Left ventricle myocardium inferior (tissue), 1 donor: ENCODE results near the gene TCERG1L. TPM values are rescaled to one million over a fixed set of nuclear protein-coding genes. Genes with fewer than 3 reads are reported as not detected.

Experiments used
- DNase-seq: peaks from one replicate; pipeline ENCODE4 v3.0.0-alpha.2; 2020
- H3K27ac ChIP-seq: fragments of 200-600 bp; replicated peaks from 2 replicates; pipeline ENCODE4 v1.8.0; 2021
- H3K27me3 ChIP-seq: fragments of 200-600 bp; 2 replicates; pipeline ENCODE4 v1.8.0; 2021; ENCODE audit warnings: low read depth
- H3K36me3 ChIP-seq: fragments of 200-600 bp; 2 replicates; pipeline ENCODE4 v1.8.0; 2021
- H3K4me1 ChIP-seq: fragments of 200-600 bp; 2 replicates; pipeline ENCODE4 v1.8.0; 2021
- H3K4me3 ChIP-seq: fragments of 200-600 bp; 2 replicates; pipeline ENCODE4 v1.8.0; 2021; ENCODE audit warnings: mild to moderate bottlenecking, moderate library complexity
- H3K9me3 ChIP-seq: fragments of 200-600 bp; replicated peaks from 2 replicates; pipeline ENCODE4 v1.8.0; 2021
- CTCF ChIP-seq: fragments of 200-600 bp; IDR thresholded peaks from 2 replicates; pipeline ENCODE4 v1.8.0; 2021; ENCODE audit warnings: antibody characterized with exemption, mild to moderate bottlenecking, borderline replicate concordance
- intact Hi-C: fragments of 100-400 bp; cut with micrococcal nuclease; formaldehyde crosslinking; loops from one replicate; pipeline ENCODE4 v1.11.0; 2022
- total RNA-seq: library from RNA; stranded (reverse); fragmentation: NEBNext Ultra II Directional; extraction: Animal tissue kit (Norgen Biotek cat#: 25700); gene quantifications from one replicate; pipeline ENCODE4 v1.2.1, GENCODE V29; 2021
- donor health status: DM: no; HTN: yes; CAD: no; lungs with severe emphysema.

TCERG1L gene
- total RNA-seq, 1 donor from 2014 or later = not detected

- no peaks in the 10 kb centered on the region for H3K4me1 ChIP-seq
- no peak for TF ChIP-seq CTCF
- intact Hi-C loops = no loop called here
- H3K4me3 ChIP-seq = no peak overlapping the region
- H3K36me3 ChIP-seq = no peaks in the 10 kb centered on the region
- no peak for DNase-seq
- H3K27me3 ChIP-seq = peaks cover 65% of the 10 kb centered on the region
- H3K9me3 ChIP-seq = peaks cover 15% of the 10 kb centered on the region
- H3K27ac ChIP-seq = no peak overlapping the region
These were observed 248.8 kb downstream of the TCERG1L start for GRCh38 chr10:131062621-131063260.

GRCh38 chr10:131061216-131061615, 250.3 kb downstream of the TCERG1L start:
- Histone ChIP-seq H3K4me3 (no peak overlapping the region), H3K36me3 (no peaks in the 10 kb centered on the region), H3K4me1 (no peaks in the 10 kb centered on the region), H3K27me3 (peaks cover 64% of the 10 kb centered on the region), H3K27ac (no peak overlapping the region), H3K9me3 (peaks cover 15% of the 10 kb centered on the region)
- TF ChIP-seq CTCF = no peak
- intact Hi-C loops = no loop called here
- DNase-seq = no peak

GRCh38 chr10:131059881-131060280, 251.6 kb downstream of the TCERG1L start:
- Histone ChIP-seq H3K9me3 (peaks cover 15% of the 10 kb centered on the region), H3K4me1 (no peaks in the 10 kb centered on the region), H3K4me3 (no peak overlapping the region), H3K27ac (no peak overlapping the region), H3K27me3 (peaks cover 64% of the 10 kb centered on the region), H3K36me3 (no peaks in the 10 kb centered on the region)
- no peak for TF ChIP-seq CTCF
- no peak for DNase-seq
- intact Hi-C loops = no loop called here

- no peak for DNase-seq
- intact Hi-C loops = no loop called here
These were observed 252.7 kb downstream of the TCERG1L start for GRCh38 chr10:131058799-131059198.

GRCh38 chr10:131056781-131057180, 254.7 kb downstream of the TCERG1L start:
- intact Hi-C loops = no loop called here
- peaks cover 15% of the 10 kb centered on the region for H3K9me3 ChIP-seq
- H3K4me3 ChIP-seq = no peak overlapping the region
- H3K27ac ChIP-seq = no peak overlapping the region
- H3K4me1 ChIP-seq = no peaks in the 10 kb centered on the region
- H3K27me3 ChIP-seq = peaks cover 63% of the 10 kb centered on the region
- no peak for DNase-seq
- no peak for TF ChIP-seq CTCF
- no peaks in the 10 kb centered on the region for H3K36me3 ChIP-seq

More at GRCh38 chr10:131058799-131059198, 252.7 kb downstream of the TCERG1L start:
- Histone ChIP-seq H3K27ac (no peak overlapping the region), H3K4me1 (no peaks in the 10 kb centered on the region), H3K9me3 (peaks cover 15% of the 10 kb centered on the region), H3K36me3 (no peaks in the 10 kb centered on the region), H3K27me3 (peaks cover 63% of the 10 kb centered on the region), H3K4me3 (no peak overlapping the region)
- no peak for TF ChIP-seq CTCF
